GM12892 (cell line): ENCODE data around the gene ATP11C. TPM values are rescaled to one million over a fixed set of nuclear protein-coding genes. Genes with fewer than 3 reads are reported as not detected.
A peak's percentile ranks its signal among the peaks of the same experiment; 100 is the strongest.
"Not testable (repeated sequence)": the region's sequence is repeated elsewhere in the genome, so short reads cannot be mapped to it uniquely, and the experiment has no call there.

ENCODE experiments used
- DNase-seq: peaks from one replicate; pipeline ENCODE4 v3.0.0; 2011; ENCODE audit not compliant: insufficient read length
- FAIRE-seq: peaks from 2 replicates; lab custom pipeline; 2011; peaks lifted over from hg19 to GRCh38; lab: Jason Lieb, UNC
- POLR2A ChIP-seq: IDR thresholded peaks from 2 replicates; pipeline ENCODE4 v1.6.1; 2011; ENCODE audit warnings: low read depth, low read length, control low read depth
- POLR2AphosphoS5 ChIP-seq: IDR thresholded peaks from 2 replicates; pipeline ENCODE4 v1.6.1; 2011; ENCODE audit warnings: low read depth, low read length, control low read depth
- TAF1 ChIP-seq: IDR thresholded peaks from 2 replicates; pipeline ENCODE4 v1.6.1; 2011; ENCODE audit warnings: low read depth, mild to moderate bottlenecking, control low read depth, low read length, borderline replicate concordance
- polyA plus RNA-seq: library from polyadenylated mRNA; unstranded; fragments of >200 nt; gene quantifications from one replicate; pipeline ENCODE4 v1.2.1, GENCODE V29; 2012; ENCODE audit warnings: missing spikeins, inconsistent platforms; ENCODE audit not compliant: missing spikeins

Gene ATP11C
- 21.4 TPM for polyA plus RNA-seq

DNA sequence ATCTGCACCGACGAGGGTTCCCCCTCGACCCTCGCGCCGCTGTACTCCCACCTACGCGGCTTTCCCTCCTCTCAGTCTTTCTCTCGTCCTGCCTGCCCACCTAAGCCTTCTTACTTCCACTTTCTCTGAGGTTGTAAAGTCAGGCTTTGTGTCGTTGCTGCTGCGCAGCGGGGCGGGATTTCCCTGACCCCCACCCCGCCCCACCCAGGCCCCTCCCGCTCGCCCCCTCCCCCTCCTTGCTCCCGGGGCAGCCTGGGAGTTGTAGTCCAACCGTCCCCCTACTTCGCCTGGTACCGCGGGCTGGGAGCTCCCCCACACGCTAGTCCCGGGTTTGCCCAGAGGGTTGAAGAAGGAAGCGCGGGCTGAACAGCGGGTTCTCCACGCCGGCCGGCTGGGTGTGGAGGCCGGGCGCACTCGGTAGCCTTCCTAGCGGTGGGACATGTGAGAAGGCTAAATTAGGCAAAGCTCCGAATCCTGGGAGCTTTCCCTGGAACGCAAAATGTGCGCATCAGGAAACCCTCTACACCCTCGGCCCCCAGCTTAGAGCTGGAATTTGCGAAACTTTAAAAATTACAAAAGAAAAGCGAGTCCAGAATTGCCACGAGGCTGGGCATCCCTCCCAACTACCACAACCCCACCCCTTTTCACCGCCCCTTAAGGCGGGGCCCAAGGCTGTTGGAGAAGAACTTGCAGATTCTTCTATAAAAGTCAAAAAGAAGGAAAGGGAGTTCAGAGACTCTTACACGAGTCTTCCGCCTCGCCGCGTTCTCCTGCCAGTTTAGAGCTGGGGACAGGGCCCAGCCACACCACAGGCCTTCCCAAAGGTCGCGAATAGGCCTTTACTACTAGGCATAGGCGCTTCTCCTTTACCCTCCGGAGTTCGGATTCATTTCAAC lies at the start of gene ATP11C:
Gene ATP11C, minus strand, starts transcription at position 153 of the 896 bp plus-strand sequence. CDS start 1,011 bp downstream, outside the sequence.
- DNase-seq (peak; percentile 48), FAIRE-seq (peak; percentile 84)
- TF ChIP-seq POLR2A (peak; percentile 84), TAF1 (peak; percentile 54; the same call in 1 of the 2 replicates), POLR2AphosphoS5 (peak; percentile 76)

DNA sequence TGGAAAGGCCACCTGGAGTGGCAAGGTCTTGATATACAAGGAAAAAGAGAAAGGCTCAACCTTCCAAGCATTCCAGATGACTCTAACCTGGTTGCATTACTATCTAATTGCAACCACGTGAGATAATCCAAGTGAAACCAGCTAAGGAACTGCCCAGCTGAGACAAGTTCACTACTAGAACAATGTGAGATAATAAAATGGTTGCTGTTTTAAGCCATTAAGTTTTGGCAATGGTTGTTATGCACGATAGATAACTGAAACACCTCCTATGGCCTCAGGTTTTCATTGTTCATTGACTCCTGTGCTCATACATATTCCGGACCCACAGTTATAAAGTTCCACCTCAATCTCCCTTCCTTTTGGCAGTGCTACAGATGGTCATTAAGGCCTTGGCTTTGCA lies 41.6 kb upstream of the ATP11C start:
- FAIRE-seq (no peak), DNase-seq (no peak)
- no peak for TF ChIP-seq POLR2AphosphoS5
- TF ChIP-seq POLR2A, result no peak
- no peak for TF ChIP-seq TAF1

DNA sequence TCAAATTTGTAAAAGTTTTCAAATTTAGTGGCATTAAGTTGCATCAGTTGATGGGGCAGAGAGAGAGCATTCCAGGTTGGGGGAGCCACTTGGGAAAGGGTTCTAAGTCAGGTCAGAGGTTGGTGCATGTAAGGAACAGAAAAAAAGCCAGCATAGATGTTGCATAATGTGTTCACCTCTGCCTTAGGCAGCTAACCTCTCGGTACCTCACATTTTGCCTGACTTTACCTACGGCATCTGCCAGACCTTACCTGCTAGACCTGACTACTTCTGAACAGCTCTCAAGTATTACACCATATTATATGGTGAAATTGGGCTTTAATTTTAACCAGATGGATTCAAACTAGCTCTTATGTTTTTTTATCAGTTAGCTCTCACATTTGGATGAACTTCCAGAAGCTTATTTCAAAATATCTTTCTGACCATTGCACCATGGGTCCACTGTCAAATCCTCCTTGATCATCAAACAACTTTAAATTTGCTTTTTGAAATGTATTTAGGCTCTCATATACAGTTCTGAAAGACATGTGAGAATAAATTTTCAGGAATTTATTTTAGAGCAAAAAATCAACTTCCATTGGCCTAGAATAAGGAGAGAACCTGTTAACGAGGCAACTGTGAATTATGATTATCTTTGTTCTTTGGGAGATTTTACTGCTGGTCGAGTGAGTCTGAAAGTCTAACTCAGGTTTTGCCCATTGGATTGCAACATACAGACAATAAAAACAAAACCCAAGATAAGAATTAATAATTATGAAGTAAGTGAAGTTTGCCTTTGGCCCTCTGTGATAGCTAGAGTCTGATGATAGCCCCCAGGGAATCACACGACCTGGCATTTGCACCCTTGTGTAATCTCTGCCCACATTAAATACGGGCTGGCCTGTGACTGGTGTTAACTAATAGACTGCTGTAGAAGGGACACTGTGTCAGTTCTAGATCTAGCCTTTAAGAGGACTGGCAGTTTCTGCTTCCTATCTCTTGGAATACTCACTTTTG lies 40.1 kb upstream of the ATP11C start:
- no peak for FAIRE-seq
- no peak for DNase-seq
- TF ChIP-seq TAF1 (no peak), POLR2A (no peak), POLR2AphosphoS5 (no peak)

DNA sequence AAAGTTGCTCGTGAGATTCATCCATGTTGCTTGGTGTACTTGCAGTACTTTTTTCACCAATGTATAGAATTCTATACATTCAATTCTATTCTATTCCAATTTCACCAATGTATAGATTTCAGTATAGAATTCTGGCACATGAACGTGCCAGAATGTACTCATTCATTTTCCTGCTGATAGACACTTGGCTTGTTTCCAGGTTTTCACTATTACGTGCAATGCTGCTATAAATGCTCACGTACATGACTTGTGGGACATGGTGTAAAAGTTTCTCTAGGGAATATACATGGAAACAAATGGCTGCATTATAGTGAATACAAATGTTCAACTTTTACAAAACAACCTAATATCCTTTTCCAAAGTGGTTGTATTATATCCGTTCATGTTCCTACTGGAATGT lies 39.3 kb upstream of the ATP11C start:
- FAIRE-seq, result no peak
- no peak for TF ChIP-seq POLR2A
- TF ChIP-seq TAF1, result no peak
- TF ChIP-seq POLR2AphosphoS5, result no peak

DNA sequence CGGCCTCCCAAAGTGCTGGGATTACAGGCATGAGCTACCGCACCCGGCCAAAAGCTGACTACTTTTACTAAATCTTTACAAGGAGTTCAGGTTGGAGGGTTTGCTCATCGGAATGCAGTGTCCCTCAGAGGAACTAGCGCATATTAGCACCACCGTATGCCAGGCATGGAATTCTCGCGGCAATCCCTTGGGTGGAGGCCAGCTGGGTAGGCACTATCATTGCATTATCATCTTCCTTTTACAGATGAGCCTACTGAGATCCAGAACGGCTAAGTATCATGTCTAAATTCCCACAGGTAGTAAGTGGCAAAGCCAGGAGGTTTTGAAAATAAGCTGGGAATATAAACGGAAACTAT lies 38.5 kb upstream of the ATP11C start:
- TF ChIP-seq TAF1 (no peak), POLR2A (no peak), POLR2AphosphoS5 (no peak)
- no peak for DNase-seq
- no peak for FAIRE-seq

More for the DNA sequence above, 39.3 kb upstream of the ATP11C start:
- DNase-seq, result no peak

DNA sequence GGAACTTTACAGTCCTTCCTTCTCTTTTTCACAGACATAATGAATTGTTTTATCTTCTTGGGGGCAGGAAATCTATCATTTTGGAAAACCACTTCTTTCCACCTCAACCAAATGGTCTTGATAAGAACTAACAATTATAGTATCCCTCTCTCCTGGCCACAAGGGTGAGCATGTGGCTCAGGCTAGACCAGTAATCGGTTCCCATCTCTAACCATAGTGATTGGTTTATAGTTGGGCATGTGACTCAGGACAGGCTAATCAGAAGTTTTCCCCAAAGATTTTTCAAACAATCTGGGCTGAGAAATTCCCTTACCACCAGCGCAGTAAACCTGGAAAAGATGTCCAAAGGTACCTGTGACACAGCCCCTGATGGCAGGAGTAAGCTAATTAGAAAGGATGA lies 36.4 kb upstream of the ATP11C start:
- FAIRE-seq, result no peak
- DNase-seq, result no peak
- no peak for TF ChIP-seq TAF1
- no peak for TF ChIP-seq POLR2AphosphoS5
- TF ChIP-seq POLR2A, result no peak

DNA sequence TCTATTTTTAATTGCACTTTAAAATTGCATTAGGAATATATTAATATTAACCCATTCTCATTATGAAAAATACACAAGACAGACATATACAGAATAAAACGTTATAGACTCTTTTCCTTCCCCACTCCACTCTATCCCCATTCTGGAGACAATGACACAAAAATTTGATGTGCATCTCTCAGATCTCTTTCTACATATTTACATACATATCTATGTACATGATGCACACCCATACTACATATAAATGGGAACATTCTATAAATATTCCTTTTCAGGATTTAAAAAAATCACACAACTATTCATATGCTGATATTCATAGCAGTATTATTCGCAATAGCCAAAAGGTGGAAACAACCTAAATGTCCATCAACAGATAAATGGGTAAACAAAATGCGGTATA lies 34.9 kb upstream of the ATP11C start:
- TF ChIP-seq POLR2AphosphoS5, result no peak
- TF ChIP-seq POLR2A, result no peak
- TF ChIP-seq TAF1, result no peak
- FAIRE-seq (no peak), DNase-seq (no peak)

DNA sequence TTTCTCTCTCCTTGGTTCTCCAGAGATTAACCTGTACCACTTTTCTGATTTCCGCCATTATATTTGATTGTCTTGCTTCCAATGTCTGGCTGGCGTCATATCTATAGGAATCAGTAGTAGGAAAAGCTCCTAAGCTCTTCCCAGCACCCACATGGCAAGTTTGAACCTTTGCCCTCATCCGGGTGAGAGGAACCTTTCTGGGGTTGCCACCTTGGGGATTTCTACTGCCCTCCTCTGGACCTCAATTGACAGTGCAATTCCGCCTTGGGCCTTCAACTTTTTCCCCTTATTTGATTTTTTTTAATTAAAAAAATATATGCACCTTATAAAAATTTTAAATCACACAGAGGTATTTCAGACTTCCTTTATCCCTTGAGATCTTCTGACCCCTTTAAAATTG lies 34.4 kb upstream of the ATP11C start:
- DNase-seq (no peak), FAIRE-seq (no peak)
- TF ChIP-seq POLR2A (no peak), TAF1 (no peak), POLR2AphosphoS5 (no peak)

DNA sequence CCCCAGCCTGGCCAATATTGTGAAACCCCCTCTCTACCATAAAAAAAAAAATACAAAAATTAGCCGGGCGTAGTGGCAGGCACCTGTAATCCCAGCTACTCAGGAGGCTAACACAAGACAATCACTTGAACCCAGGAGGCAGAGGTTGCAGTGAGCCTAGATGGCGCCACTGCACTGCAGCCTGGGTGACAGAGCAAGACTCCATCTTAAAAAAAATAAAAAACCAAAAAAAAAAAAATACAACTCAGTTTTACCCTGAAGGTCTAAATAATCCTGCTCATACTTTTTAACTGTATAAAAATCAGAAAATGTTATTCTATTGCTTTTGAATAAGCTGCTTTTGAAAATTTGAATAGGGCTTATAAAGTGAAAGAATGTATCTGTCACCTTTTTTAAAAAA lies 33.3 kb upstream of the ATP11C start:
- not testable (repeated sequence) for DNase-seq, FAIRE-seq

DNA sequence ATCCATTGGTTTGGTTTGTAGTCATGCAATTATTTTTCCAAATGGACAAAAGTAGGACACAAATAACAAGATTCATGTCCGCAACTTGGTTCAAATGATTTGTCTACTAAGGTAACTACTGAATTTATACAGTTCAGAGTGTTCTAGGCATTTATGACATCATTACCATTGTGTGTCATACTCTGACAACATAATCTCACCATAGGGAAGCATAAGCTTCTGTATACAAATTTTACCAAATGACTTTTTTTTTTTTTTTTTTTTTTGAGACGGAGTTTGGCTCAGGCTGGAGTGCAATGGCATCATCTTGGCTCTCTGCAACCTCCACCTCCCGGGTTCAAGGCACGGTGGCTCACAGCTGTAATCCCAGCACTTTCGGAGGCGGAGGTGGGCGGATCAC lies 32.6 kb upstream of the ATP11C start, which contains the start of gene CXorf66:
Gene CXorf66, minus strand, starts transcription at position 101 of the 400 bp plus-strand sequence. Its CDS starts 25 bp downstream, at position 76.
- TF ChIP-seq POLR2AphosphoS5 (no peak), POLR2A (no peak), TAF1 (no peak)
- DNase-seq (no peak), FAIRE-seq (no peak)

DNA sequence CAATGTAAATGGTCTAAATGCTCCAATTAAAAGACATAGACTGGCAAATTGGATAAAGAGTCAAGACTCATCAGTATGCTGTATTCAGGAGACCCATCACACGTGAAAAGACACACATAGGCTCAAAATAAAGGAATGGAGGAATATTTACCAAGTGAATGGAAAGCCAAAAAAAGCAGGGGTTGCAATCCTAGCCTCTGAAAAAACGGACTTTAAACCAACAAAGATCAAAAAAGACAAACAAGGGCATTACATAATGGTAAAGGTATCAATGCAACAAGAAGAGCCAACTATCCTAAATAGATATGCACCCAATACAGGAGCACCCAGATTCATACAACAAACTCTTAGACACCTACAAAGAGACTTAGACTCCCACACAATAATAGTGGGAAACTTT lies 28.2 kb upstream of the ATP11C start:
- not testable (repeated sequence) for DNase-seq, FAIRE-seq

DNA sequence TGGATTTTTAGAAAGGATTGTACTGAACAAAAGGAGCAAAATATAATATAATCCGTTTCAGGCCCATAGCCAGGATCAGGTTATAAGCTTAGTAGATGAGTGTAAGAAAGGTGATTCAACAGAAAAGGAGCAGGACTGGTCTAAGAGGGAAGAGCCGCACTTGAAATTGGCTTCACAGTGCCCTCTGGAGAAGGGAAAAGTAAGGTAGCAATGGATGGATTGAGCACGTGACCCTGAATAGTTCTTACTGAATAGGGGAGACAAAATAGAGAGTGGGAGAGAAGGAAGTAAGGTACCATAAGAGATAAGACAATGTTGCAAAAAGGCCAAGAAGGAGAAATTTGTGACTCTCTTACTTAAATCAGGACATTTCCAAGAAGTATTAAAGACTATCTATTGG lies 16.9 kb upstream of the ATP11C start:
- no peak for TF ChIP-seq POLR2A
- TF ChIP-seq TAF1, result no peak
- TF ChIP-seq POLR2AphosphoS5, result no peak
- FAIRE-seq (no peak), DNase-seq (no peak)
